NCI-H1105 treated with DMSO at 0.1 percent for 48 hours (cell line): ENCODE data around the gene FAM107B.

Source experiments
- DNase-seq: peaks from one replicate; lab custom pipeline; 2025; lab: John Stamatoyannopoulos, UW

FAM107B gene

GRCh38 chr10:14625192-14625631, 149.5 kb downstream of the FAM107B start:
- no peak for DNase-seq

GRCh38 chr10:14624600-14624999, 150.1 kb downstream of the FAM107B start:
- no peak for DNase-seq

GRCh38 chr10:14623931-14624330, 150.8 kb downstream of the FAM107B start:
- peak; percentile 2 for DNase-seq

- DNase-seq: no peak
Measured at GRCh38 chr10:14621037-14621436, 153.7 kb downstream of the FAM107B start.

GRCh38 chr10:14618674-14619073, 156.0 kb downstream of the FAM107B start:
- DNase-seq: no peak

- no peak for DNase-seq
Measured at GRCh38 chr10:14617852-14618251, 156.8 kb downstream of the FAM107B start.

- no peak for DNase-seq
Measured at GRCh38 chr10:14616955-14617730, 157.6 kb downstream of the FAM107B start.

- no peak for DNase-seq
Measured at GRCh38 chr10:14616465-14616864, 158.2 kb downstream of the FAM107B start.

GRCh38 chr10:14613588-14613920, 161.1 kb downstream of the FAM107B start:
- DNase-seq: no peak

GRCh38 chr10:14612873-14613587, 161.7 kb downstream of the FAM107B start:
- DNase-seq: no peak

GRCh38 chr10:14611968-14612693, 162.6 kb downstream of the FAM107B start:
- DNase-seq: no peak

GRCh38 chr10:14609178-14609577, 165.5 kb downstream of the FAM107B start:
- no peak for DNase-seq

- DNase-seq: no peak
Measured at GRCh38 chr10:14608381-14609001, 166.2 kb downstream of the FAM107B start.

- DNase-seq: no peak
Measured at GRCh38 chr10:14606633-14607032, 168.1 kb downstream of the FAM107B start.

GRCh38 chr10:14605231-14605925, 169.3 kb downstream of the FAM107B start:
- no peak for DNase-seq

- DNase-seq: peak; percentile 54
Measured at GRCh38 chr10:14604181-14605142, 170.2 kb downstream of the FAM107B start.

GRCh38 chr10:14603534-14604102, 171.1 kb downstream of the FAM107B start:
- no peak for DNase-seq

- DNase-seq: no peak
Measured at GRCh38 chr10:14602807-14603533, 171.7 kb downstream of the FAM107B start.
